ENCODE results near the gene GRIN1. TPM values are rescaled to one million over a fixed set of nuclear protein-coding genes. Genes with fewer than 3 reads are reported as not detected.

Gene GRIN1
- total and polyA plus RNA-seq, 2 donors (not counting 1 experiment from before 2014, with no cell fraction given): 0.04 TPM; not detected in 1

DNA sequence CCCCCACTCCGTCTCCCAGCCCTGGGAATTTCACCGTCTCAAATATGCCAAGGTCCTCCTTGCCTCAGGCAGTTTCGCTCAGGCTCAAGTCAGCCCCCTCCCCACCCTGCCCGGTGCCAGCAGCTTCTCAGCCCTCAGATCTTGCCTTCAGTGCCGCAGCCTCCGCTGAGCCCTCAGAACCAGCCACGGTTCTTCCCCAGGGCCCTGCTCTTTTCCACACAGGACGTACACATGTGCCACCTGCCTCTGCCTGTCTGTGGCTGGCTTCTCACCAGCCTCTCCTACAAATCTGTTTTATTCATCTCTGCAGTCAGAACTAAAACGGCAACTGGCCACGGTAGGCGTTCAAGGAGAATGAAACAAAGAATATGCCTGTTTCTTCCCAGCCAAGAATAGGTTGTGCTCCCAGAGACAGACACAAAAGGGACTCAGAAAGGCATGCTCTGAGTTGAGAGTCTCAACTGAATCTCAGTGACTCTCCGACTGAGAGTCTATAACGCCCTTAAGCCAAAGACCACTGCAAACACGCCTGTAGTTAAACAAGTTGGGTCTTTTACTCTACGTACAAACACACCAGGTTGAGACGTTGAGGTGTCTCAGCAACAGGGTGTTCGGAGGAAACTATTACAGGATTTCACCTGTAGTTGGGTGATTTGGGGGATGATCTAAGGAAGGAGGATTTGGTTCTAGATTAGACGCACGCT lies 10.6 kb upstream of the GRIN1 start:
- H3K27me3 ChIP-seq (replicated peaks in 1 of 4; ENCODE audit: control extremely low read depth in 1 of 4, control insufficient read depth in 3 of 4, insufficient read depth in 4 of 4, low read length in 3 of 4): no peaks in the 10 kb centered on the region
- DNase-seq (peak; percentile 47), ATAC-seq (ENCODE audit: low read depth) (no peak)
- H3K9me3 Mint-ChIP-seq (ENCODE audit: insufficient read depth): no peaks in the 10 kb centered on the region
- H3K4me3 Mint-ChIP-seq: peak overlapping the region; percentile 89
- no peaks in the 10 kb centered on the region for H4K20me1 ChIP-seq (ENCODE audit: control insufficient read depth, insufficient read depth, low read length, poor library complexity, severe bottlenecking)
- peak overlapping the region; percentile 94 for H3K4me2 ChIP-seq (replicated peaks; ENCODE audit: low read depth, low read length, poor library complexity, severe bottlenecking)
- H3K9ac ChIP-seq (ENCODE audit: low read length): peak overlapping the region; percentile 84
- H3K36me3 ChIP-seq (replicated peaks in 1 of 2; ENCODE audit: control extremely low read depth in 1 of 2, control insufficient read depth in 1 of 2, extremely low read depth in 1 of 2, insufficient read depth in 2 of 2, low read length in 1 of 2): no peaks in the 10 kb centered on the region
- 54% methylated on average over 17 of the region's 19 CpGs for WGBS (ENCODE audit: insufficient coverage)
- intact Hi-C loops (cut with micrococcal nuclease): loop anchor here (2.0 to 5.0 kb wide), 3 partner anchors 41 to 72 kb away; partner anchors contain the start of genes ANAPC2, MAN1B1, SSNA1 and TPRN
- no peak overlapping the region for H2AFZ ChIP-seq (ENCODE audit: insufficient read depth, low read depth, low read length, poor library complexity, severe bottlenecking)
- peaks cover 4% of the 10 kb centered on the region for H3K27me3 Mint-ChIP-seq
- peak overlapping the region; percentile 71 to 93 for H3K27ac ChIP-seq (ENCODE audit: low read length in 2 of 2)
- H3K27ac Mint-ChIP-seq: peak overlapping the region; percentile 95
- H3K4me3 ChIP-seq (ENCODE audit: control extremely low read depth in 1 of 5, extremely low read depth in 1 of 5, insufficient read depth in 1 of 5, low read depth in 2 of 5, low read length in 4 of 5): peak overlapping the region; percentile 8 to 82 (median 73)
- H3K9me3 ChIP-seq (ENCODE audit: control extremely low read depth in 1 of 3, control insufficient read depth in 2 of 3, insufficient read depth in 1 of 3, low read length in 2 of 3): peaks cover 0 to 8% (median 0%) of the 10 kb centered on the region in 3 donors
- peaks cover 37 to 41% of the 10 kb centered on the region in 2 donors for H3K4me1 ChIP-seq (ENCODE audit: control insufficient read depth in 2 of 2, insufficient read depth in 2 of 2, low read length in 2 of 2)
- ChIA-PET CTCF (interaction anchor here (0.9 to 2.3 kb wide), 7 partner anchors 10 to 109 kb away, joined by 3 to 8 read pairs (median 3); partner anchors contain the start of genes CYSRT1 and RNF224), POLR2A (interaction anchor here (0.7 to 3.2 kb wide), 7 partner anchors 18 to 385 kb away, joined by 3 to 21 read pairs (median 7); partner anchors contain the start of genes ANAPC2, LCN10, SSNA1 and TOR4A)
- peaks cover 38% of the 10 kb centered on the region for H3K4me1 Mint-ChIP-seq
- TF ChIP-seq EZH2 (IDR thresholded peaks at IDR 0.05; ENCODE audit: borderline replicate concordance, insufficient read depth, low read depth, low read length, poor library complexity, severe bottlenecking): no peak
- TF ChIP-seq, protein P1, sequence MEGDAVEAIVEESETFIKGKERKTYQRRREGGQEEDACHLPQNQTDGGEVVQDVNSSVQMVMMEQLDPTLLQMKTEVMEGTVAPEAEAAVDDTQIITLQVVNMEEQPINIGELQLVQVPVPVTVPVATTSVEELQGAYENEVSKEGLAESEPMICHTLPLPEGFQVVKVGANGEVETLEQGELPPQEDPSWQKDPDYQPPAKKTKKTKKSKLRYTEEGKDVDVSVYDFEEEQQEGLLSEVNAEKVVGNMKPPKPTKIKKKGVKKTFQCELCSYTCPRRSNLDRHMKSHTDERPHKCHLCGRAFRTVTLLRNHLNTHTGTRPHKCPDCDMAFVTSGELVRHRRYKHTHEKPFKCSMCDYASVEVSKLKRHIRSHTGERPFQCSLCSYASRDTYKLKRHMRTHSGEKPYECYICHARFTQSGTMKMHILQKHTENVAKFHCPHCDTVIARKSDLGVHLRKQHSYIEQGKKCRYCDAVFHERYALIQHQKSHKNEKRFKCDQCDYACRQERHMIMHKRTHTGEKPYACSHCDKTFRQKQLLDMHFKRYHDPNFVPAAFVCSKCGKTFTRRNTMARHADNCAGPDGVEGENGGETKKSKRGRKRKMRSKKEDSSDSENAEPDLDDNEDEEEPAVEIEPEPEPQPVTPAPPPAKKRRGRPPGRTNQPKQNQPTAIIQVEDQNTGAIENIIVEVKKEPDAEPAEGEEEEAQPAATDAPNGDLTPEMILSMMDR (IDR thresholded peaks at IDR 0.05): no peak
- peaks cover 30% of the 10 kb centered on the region for H3K79me2 ChIP-seq (ENCODE audit: control insufficient read depth, insufficient read depth, low read length)
